T1000 (cell line): ENCODE results near the gene KAZN.

Experiments
- DNase-seq: peaks from one replicate; lab custom pipeline; 2025; ENCODE audit warnings: mixed read lengths; lab: John Stamatoyannopoulos, UW

KAZN gene

DNA sequence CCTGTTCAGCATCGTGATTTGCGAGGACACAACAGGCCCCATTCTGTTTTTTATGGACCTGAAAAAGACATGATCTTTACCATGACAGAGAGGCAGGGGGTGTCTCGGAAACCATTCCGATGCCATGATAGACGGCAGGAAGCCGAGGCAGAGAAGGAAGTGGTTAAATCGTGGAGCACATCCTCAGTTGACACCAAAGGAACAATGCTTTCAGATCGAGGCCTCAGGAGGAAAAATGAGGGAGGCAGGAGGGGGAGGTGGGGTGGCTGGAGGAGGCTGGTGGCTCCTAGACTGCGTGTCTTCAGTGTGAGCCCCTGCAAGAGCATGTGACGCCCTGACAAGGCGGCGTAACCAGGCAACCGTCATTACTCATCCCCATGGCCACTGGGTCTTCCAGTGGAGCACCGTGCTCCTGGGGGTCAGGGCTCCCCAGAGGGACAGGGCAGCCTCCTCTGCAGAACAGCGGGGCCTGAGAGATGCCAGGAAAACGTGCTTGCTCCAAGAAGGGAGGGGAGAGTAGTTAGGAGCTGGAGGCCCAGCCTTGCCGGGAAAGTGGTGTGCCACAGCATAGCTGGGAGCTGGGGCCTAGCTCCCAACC, 382.2 kb downstream of the KAZN start:
- no peak for DNase-seq

DNA sequence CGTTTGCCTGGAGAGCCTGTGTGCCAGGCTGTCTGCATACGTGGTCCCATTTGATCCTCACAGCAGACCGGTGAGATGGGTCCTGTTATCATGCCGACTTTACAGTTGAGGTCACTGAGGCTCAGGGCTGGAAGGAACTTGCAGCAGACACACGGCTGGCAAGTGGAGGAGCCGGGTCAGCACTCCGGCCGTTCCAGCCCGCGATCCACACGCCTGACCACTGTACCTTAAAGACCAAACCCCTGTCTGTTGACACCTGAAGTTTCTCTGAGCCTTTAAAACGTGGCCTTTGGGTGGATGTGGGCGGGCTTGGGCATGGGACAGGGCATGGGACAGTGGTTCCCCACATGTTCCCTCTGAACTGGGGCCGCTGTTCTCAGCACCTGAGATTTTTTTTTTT, 383.5 kb downstream of the KAZN start:
- DNase-seq: no peak

GRCh38 chr1:14983277-14983676, 384.8 kb downstream of the KAZN start:
- no peak for DNase-seq

DNA sequence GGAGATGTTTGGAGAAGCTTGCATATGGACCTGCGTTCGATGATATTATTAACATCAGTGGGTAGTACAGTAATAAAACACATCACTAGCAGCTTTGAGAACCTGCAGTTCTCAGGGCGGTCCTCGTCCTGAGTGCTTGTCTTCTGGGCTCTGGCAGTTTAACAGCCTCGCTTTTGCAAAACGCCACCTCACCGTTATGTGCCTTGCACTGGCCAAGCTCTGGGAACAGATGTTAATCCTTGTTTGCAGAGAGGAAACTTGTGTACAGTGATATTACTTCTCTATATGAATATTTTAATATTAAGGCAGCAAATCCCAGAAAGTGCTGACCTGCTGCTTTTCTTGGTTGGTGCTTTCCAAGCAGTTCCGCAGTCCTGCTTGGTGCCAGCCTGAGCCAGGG, 387.7 kb downstream of the KAZN start:
- no peak for DNase-seq

DNA sequence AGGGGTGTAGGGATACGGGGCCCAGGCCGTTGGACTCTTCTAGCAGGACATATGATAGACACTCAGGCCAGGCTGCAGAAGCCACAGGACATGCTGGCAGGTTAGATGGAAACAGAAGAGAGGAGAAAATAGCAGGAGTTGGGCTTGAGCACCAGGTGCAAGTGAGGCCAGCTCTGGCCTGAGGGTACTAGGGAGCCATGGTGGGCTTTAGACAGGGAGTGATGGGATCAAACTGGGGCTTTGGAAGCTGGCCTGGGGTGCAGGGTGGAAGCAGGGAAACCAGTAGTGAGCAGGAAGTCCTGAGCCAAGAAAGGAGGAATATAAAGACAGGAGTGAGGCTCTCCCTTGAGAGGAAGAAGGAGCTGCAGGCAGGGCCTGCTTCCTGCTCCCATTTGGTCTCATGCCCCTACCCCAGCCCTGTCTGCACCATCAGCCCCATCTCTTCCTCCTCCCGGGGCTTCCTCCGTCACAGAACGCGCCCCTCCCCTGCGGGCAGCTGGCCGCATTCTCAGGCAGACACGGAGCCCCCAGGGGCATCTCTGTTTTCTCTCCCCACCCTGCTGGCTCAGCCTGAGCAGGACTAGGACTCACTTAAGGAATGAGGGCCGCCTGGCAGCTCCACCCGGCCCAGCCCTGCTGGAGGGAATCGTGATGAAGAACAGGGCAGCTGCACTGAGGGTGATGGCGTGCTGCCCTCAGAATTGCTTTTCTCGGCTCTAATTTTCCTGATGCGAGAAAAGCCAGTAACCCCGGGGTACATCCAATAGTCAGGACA, 389.5 kb downstream of the KAZN start:
- no peak for DNase-seq

DNA sequence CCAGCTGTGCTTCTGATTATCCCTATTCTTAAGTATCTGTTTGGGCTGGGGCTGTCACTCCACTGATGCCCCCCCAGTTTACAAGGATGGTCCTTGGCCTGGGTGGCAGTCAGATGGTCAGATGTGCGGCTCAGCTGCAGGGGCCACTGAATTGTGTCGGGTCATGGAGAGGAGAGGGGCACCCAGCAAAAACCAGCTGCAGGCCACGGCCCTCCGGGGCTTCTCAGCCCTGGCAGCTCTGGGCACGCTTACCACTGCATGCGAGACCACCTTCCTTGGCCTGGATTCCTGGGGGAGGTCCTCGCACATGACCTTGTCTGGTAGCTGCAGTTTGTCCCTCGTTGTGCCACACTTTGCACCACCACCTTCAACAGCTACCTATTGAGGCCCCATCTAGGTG, 390.2 kb downstream of the KAZN start:
- no peak for DNase-seq

DNA sequence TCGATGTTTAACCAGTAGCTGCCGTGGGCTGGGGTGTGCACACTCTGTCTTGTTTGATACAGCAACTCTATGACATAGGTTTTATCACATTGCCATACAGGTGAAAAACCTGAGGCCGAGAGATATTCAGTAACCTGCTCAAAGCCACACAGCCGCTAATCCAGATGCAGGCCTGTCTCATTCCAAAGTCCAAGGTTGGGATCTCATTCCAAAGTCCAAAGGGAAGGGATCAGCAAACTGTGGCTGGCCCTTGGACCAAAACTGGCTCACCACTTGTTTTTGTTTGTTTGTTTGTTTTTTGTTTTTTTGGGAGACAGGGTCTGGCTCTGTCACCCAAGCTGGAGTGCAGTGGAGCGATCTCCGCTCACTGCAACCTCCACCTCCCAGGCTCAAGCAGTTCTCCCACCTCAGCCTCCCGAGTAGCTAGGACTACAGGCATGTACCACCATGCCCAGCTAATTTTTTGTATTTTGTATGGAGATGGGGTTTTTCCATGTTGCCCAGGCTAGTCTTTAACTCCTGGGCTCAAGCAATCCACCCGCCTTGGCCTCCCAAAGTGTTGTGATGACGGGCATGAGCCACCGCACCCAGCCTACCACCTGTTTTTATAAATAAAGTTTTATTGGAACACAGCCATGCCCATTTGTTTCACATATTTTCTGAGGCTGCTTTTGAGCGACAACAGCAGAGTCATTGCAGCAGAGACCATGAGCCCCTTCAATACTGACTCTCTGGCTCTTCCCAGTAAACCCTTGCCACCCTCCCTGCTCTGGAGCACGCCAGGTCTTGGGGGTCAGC, 391.6 kb downstream of the KAZN start:
- DNase-seq: no peak

- no peak for DNase-seq
These were observed 394.9 kb downstream of the KAZN start for GRCh38 chr1:14993414-14993813.

DNA sequence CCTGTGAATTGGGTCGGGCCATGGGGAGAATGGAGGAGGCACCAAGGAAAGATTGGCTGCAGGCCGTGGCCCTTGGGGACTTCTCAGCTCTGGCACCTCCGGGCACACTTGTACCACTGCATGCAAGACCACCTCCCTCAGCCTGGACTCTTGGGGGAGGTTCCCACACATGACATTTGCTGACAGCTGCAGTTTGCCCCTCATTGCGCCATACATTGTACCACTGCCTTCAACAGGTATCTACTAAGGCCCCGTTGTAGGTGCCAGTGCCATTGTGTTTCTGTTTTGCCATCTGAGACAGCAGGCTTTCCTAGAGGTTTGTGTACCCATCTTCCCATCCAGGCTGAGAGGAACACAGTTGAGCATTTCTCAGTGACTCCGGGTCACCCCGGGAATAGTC, 395.7 kb downstream of the KAZN start:
- no peak for DNase-seq

GRCh38 chr1:14994841-14995437, 396.5 kb downstream of the KAZN start:
- no peak for DNase-seq

GRCh38 chr1:14996133-14997050, 397.9 kb downstream of the KAZN start:
- DNase-seq: peak; percentile 83

DNA sequence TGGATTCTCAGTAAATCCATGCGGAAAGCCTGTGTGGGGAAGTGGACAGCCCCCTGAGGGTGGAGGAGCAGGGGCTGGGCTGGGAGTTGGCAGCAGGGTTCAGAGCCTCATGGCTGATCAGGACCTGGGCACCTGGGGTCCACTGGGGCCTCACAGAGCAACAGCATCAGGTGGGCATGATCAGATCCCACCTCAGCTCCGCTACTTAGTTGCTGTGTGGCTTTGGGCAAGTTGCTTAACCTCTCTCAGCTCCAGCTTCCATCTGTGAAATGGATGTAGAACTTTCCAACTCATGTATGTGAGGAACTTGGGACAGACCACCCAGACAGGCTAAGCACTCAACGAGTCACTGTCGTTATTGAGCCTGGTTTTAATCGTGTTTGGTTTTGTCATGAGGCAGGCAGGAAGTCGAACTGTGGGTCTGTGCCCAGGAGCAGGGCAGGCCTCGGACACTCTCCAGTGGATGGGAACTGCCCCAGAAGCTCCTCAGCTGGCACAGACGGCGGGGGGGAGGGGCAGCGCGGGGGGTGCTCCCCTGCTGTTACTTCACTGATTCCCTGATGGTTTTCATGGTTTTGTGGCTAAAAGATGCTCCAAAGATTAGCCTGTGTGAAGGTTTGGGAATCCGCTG, 399.3 kb downstream of the KAZN start:
- no peak for DNase-seq

GRCh38 chr1:14999441-14999840, 401.0 kb downstream of the KAZN start:
- no peak for DNase-seq

DNA sequence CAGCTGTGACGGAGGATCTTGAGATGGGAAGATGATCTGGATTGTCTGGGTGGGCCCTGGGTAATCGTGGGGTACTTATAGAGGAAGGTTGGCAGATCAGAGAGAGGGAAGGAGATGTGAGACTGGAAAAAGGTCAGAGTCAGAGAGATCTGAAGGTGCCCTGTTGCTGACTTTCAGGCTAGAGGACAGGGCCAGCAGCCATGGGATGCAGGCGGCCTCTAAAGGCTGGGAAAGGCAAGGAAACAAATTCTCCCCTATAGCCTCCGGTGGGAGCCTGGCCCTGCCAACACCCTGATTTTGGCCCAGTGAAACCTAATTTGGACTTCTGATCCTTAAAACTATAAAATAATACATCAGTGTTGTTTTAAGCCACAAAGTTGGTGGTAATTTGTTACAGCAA, 401.5 kb downstream of the KAZN start:
- DNase-seq: no peak

- DNase-seq: no peak
These were observed 402.2 kb downstream of the KAZN start for GRCh38 chr1:15000671-15001070.

DNA sequence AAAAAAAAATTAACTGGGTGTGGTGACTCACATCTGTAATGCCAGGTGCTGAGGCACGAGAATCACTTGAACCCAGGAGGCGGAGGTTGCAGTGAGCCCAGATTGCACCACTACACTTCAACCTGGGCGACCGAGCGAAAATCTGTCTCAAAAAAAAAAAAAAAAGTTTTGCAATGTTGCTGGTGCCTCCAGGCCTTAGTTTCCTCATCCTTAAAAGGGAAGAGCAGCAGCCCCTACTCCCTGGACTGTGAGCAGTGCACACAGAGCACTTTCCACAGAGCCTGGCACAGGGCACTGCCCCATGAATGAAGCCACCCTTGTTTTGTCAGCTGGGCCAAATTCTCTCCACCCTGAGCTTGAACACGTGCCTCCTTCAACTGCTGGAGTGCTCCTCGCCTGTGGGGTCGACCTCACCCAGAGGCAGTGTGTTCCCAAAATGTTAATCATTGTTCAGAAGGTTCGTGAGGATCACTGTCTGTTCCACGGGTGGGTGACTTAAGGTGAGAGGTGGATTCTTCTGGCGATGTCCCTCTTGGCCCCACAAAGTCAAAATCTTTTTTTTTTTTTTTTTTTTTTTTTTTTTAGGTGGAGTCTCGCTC, 402.9 kb downstream of the KAZN start:
- DNase-seq: no peak

DNA sequence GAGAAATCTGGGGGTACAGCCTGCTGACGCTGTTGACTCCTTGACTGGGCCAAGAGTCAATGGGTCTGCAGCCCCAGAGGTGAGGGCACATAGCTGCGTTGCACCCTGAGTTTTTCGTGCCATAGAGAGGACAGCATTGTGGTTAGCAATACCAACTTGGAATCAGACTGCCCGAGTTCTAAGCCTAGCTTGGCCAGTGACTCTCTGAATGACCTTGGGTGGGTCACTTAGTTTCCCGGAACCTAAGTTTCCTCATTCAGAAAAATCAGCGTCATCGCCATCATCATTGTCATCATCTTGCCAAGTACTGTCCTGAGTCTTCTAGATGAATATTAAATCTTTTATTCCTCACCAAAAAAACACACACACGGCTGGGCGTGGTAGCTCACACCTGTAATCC, 403.8 kb downstream of the KAZN start:
- DNase-seq: no peak

DNA sequence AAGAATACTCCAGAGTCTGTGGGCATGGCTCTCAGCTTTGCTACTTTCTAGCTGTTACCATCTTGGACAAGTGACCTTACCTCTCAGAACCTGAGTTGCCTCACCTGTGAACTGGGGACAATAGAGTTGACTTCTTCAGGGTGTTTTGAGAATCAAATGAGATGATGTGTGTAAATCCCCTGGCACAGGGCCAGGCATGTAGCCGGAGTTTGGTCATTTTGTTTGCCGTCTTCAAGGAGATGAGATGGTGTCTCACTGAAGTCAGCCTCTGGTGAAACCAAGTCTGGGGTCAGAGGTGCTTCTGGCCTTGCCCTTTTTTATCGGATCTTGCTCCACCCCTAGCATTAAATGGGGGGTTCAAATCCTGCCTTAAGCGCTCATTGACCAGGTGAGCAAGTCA, 405.9 kb downstream of the KAZN start:
- no peak for DNase-seq

GRCh38 chr1:15005116-15005515, 406.6 kb downstream of the KAZN start:
- DNase-seq: no peak

DNA sequence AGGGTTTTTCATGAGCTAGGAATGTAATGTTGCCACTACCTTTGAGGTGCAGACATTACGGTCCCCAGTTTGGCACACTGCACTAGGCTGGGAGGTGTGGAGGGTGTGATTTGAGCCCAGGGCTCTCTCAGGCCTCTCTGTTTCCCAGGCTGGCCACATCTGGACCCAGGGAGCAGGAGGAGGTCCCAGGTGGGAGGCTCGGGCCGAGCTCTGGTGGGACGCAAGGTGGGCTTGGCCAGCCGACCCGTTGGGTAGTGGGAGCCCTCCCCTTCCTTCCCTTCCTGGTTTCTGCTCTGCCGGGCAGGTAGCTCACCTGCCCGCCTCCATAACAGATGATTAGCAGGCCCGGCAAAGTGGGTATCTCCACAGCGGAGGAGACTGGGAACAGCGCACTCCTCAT, 408.9 kb downstream of the KAZN start:
- DNase-seq: no peak

- no peak for DNase-seq
These were observed 409.4 kb downstream of the KAZN start for GRCh38 chr1:15007842-15008241.
